NCI-H1930 (cell line): ENCODE measurements around the gene IPO4.

Source experiments
- DNase-seq, 2 experiments: peaks; one replicate each; lab custom pipeline; 2025; lab: John Stamatoyannopoulos, UW

The IPO4 gene

GRCh38 chr14:24192933-24193332, 4.3 kb upstream of the IPO4 start:
- no peak for DNase-seq

DNA sequence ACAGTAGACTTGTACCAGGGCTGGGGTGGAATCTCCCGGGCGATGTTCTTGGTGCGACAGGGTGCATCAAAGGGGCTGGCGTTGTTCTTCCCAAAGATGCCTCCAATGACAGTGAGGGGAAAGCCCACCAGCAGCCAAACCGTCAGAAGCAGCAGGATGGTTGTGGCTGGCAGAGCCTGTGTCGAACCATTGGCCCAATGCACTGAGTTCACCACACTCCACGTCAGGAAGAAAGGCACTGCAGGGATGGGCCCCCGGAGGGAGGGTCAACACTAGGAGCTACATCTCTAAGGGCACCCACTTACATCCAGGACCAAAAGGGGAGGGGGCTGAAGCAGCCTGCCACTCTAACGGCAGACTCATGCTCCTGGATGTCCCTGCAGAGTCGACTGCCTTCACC, 1.8 kb upstream of the IPO4 start:
- DNase-seq, result no peak

DNA sequence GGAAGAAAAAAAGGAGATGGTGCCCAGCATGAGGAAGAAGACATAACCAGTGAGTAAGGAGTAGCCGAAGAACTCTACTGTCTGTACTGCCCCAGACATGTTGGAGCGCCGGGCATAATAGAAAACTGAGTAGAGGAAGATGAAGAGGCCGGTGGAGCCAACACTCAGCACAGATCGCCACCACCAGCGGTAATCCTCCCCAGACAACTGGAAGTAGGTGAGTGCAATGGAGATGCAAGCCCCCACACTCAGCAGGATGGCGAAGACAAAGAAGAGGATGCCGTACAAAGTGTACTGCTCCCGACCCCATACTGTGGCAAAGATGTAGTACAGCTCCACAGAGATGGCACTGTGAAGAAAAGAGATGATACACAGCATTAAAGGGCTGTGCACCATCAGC, 844 bp upstream of the IPO4 start:
- DNase-seq, result no peak

DNA sequence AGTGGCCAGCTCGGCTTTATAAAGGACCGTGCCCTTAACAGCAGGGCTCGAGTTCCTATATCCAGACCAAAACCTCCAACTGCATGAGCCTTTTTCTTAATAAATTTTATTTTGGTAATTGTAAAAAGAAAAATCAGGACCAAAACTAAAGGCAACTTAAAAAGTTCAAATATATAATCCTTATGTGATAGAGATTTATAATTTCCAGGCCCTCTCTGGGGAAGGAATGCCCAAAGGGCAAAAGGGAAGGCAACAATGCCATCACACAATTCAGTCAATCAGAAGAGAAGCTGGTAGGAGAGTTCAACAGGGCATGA, 401 bp upstream of the IPO4 start:
- DNase-seq, result no peak

DNA sequence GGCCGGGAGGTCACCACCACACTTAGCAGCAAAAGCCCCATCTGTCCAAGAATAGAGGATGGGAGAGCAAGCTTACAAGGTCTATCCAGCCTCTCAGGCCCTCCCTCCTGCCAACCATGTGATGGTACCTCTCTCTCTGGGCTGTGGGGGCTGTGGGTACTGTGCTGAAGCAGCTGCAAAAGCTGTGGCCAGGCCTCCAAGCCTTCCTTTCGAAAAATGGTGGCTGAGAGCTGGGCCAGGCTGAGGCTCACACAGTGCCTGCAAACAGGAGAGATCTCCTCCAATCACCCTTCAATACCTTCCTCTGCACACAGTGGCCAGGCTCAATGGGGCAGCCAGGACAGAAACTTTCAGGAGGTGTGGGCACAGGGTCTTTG, 1.1 kb downstream of the IPO4 start:
- DNase-seq, result no peak

DNA sequence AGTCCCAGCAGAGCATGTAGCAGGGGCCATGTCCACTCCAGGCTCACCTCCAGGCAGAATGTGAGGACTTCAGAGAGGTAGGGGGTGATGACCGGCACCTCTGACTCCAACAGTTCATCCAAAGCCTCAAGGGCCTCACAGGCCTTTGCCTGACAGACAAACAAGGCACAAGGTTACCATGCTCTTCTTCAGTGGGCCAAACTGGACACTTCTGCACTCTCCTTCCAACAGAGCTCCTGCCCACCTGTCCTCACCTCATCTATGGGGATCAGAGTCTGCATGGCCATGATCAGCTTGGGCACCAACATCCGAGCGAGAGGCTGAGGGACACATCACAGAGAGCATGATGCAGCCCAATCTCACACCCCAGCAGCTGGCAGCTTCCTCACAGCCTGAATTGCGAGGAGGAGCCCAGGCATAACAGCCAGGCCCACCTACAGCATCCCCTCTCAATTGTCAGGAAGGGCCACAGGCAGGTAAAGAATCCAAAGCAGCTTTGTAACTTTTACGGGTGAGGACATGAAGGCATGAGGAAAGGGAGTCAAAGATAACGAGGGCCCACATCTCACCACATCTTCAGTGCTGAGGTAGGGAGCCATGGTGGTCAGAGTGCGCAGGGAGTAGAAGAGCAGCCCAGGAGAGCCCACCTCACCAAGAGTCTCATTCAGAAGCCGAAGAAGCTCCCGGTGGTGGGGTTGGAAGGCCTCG, 1.6 kb downstream of the IPO4 start:
- no peak for DNase-seq

DNA sequence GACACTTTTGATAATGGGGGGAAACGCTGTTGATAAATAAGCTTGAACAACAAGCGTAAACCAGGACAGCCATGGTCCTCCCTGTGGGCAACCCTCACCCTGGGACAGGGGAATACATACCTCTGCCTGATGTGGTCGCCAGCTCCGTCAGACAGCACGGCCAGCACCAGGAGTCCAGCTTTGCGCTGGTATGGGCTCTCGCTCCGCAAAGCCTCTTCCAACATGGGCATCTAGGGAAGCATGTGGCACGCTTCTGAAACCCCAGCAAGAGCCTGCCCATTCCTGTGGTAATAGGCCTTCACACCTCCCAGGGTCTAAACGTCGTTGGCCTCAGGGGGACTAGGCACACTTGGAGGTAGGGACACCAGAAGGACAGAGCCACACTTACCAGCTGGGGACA, 2.9 kb downstream of the IPO4 start:
- DNase-seq, result no peak

DNA sequence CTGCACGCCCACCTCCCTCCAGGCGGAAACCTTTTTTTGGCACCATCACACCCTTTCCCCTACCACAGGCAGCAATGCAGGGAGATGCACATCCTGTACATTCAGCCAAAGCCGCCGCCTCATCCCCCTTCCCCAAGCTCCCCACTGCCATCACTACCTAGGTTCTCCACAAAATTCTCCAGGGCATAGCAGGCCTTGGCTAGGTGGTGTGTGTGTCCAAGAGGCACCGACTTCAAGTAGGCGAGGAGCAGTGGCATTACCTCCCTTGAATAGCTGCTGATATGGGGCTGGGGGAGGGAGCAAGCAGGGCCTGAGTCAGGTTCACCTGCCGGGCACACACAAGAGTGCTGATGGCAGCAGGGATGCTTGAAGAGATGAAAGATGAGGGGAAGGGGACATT, 3.6 kb downstream of the IPO4 start:
- DNase-seq, result no peak

DNA sequence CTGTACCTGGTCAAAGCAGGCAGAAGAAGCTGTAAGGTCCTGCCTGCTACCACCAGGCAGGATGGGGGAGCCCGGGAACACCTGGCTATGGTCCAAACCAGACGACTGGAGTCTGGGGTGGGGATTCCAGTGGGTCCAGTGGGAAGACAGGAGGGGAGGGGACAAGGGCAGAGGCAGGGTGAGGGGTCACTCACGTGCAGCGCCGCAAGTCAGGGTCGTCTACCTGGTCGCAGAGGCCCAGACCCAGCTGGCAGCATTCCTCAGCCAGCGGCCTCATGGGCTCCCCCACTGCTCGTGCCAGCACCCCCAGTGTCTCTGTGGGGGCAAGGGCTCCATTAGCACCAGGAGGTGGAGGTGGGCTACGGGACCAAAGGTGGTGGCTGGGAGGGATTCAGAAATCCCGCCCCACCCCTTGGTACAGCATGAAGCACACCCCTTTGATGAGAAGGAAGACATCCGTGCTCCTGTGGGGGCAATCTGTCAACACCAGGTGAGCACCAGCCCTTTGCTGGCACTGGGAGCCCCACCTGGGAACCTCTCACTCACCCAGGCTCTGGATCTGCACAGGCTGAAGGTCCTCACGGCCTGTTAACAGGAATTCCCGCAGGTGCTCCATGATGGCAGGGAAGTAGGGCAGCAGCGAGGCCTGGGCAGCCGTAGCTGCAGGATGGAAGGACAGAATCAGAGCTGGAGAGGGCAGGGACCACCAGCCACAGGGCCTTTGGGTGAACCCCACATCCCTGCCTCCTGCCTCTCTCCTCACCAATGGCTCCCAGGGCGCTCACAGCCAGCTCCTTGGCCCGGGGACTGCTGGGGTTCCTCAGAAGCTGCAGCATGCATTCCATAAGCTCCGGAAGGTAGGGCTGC, 4.3 kb downstream of the IPO4 start:
- no peak for DNase-seq

GRCh38 chr14:24183014-24183481, 5.6 kb downstream of the IPO4 start:
- DNase-seq, result no peak

GRCh38 chr14:24182110-24182882, 6.3 kb downstream of the IPO4 start:
- no peak for DNase-seq

- DNase-seq, result no peak
Measured at GRCh38 chr14:24181371-24182077, 7.1 kb downstream of the IPO4 start.

GRCh38 chr14:24179961-24180796, 8.4 kb downstream of the IPO4 start:
- no peak for DNase-seq

DNA sequence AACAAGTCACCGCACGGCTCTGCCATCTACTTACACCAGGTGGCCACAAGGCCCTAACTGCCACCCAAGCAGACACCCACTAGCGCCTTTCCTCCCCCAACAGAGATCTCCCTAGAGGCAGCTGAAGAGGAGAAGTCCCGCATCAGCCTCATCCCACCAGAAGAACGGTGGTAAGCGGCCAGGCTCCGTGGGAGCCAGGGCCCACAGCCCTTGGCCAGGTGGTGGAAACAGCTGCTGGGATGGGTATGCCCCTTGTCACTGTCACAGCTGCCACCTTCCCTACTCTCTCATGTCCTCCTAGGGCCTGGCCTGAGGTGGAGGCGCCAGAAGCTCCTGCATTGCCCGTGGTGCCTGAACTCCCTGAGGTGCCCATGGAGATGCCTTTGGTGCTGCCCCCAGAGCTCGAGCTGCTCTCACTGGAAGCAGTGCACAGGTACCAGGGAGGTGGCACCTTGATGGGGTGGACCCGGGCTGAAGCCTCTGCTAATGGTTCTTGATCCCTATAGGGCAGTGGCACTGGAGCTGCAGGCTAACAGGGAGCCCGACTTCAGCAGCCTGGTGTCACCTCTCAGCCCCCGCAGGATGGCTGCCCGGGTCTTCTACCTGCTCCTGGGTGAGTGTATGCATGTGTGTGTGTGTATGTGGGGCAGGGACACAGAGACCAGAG, 9.2 kb downstream of the IPO4 start:
- DNase-seq, result no peak

DNA sequence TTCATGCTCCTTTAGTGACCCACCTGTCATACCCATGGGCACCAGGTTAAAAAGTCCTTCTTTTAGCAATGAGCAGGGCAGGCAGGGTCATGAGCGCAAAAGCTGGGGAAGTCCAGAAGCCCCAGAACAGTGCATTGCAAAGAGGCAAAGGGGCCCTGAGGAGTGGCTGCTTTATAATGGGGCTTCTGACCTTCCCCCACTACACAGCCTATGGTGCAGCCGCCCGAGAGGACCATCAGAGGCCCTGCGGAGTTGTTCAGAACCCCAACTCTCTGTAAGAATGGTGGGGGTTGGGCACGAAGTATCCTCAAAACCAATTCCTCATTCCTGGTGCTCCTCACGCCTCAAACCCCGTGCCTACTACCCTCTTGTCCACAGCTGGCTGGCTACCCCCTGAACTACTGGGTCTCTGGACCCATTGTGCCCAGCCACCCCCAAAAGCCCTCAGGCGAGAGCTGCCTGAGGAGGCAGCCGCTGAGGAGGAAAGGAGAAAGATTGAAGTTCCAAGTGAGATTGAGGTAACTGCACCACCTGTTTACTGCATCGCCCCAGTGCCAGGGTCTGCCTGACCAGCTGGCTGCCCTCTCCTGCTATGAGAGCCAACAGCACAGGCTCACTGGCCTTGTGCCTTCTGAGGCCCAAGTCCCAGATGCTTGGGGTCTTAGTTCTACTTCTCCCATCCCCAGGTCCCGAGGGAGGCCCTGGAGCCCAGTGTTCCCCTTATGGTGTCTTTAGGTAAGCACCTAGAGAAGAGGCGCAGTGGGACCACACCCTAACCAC, 10.0 kb downstream of the IPO4 start:
- DNase-seq, result no peak

DNA sequence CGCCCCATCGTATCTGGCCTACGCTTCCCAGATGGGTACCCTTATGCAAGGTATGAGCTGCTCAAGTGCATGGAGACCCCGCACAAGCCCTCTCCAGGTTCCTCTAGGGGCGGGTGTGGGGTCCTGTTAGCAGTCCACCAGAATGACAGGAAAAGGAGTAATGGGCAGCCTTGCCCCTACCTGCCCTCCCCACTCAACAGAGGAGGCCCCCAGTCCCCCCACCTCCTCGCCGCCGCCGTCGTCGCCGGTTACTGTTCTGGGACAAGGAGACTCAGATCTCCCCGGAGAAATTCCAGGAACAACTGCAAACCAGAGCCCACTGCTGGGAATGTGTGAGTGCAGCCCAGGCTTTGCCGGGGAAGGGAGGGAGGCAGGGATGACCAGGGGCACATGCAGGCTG, 10.7 kb downstream of the IPO4 start:
- no peak for DNase-seq

- DNase-seq, result no peak
Measured at GRCh38 chr14:24177041-24177825, 11.4 kb downstream of the IPO4 start.

- DNase-seq, result no peak
Measured at GRCh38 chr14:24176599-24176998, 12.0 kb downstream of the IPO4 start.

GRCh38 chr14:24172871-24173281, 15.7 kb downstream of the IPO4 start:
- DNase-seq, result no peak
